ENCODE results near the gene OR10AD1.
"Not testable (repeated sequence)": the region's sequence is repeated elsewhere in the genome, so short reads cannot be mapped to it uniquely, and the experiment has no call there.

Gene OR10AD1

GRCh38 chr12:48165089-48165981, 37.8 kb downstream of the OR10AD1 start:
- Histone ChIP-seq H3K4me1 (ENCODE audit: control insufficient read depth in 5 of 5, insufficient read depth in 5 of 5, low read length in 5 of 5) (peaks cover 0 to 7% (median 2%) of the 10 kb centered on the region in 5 donors), H3K4me3 (ENCODE audit: low read depth in 1 of 5, low read length in 5 of 5) (no peak overlapping the region), H3K9ac (ENCODE audit: low read length in 5 of 5) (no peak overlapping the region), H3K27me3 (ENCODE audit: control insufficient read depth in 5 of 5, insufficient read depth in 4 of 5, low read length in 5 of 5) (peaks cover 0 to 6% (median 0%) of the 10 kb centered on the region in 5 donors), H3K9me3 (ENCODE audit: control insufficient read depth in 5 of 5, low read length in 5 of 5) (no peaks in the 10 kb centered on the region), H3K27ac (ENCODE audit: low read depth, low read length) (no peak overlapping the region), H3K36me3 (ENCODE audit: control insufficient read depth in 5 of 5, insufficient read depth in 5 of 5, low read length in 5 of 5) (no peaks in the 10 kb centered on the region)

GRCh38 chr12:48164451-48164850, 38.6 kb downstream of the OR10AD1 start:
- Histone ChIP-seq H3K27me3 (ENCODE audit: control insufficient read depth in 5 of 5, insufficient read depth in 4 of 5, low read length in 5 of 5) (peaks cover 0 to 6% (median 0%) of the 10 kb centered on the region in 5 donors), H3K9ac (ENCODE audit: low read length in 5 of 5) (no peak overlapping the region), H3K9me3 (ENCODE audit: control insufficient read depth in 5 of 5, low read length in 5 of 5) (no peaks in the 10 kb centered on the region), H3K4me3 (ENCODE audit: low read depth in 1 of 5, low read length in 5 of 5) (no peak overlapping the region), H3K4me1 (ENCODE audit: control insufficient read depth in 5 of 5, insufficient read depth in 5 of 5, low read length in 5 of 5) (peaks cover 0 to 7% (median 2%) of the 10 kb centered on the region in 5 donors), H3K36me3 (ENCODE audit: control insufficient read depth in 5 of 5, insufficient read depth in 5 of 5, low read length in 5 of 5) (no peaks in the 10 kb centered on the region), H3K27ac (ENCODE audit: low read depth, low read length) (no peak overlapping the region)

- Histone ChIP-seq H3K27ac (ENCODE audit: low read depth, low read length) (no peak overlapping the region), H3K9me3 (ENCODE audit: control insufficient read depth in 5 of 5, low read length in 5 of 5) (no peaks in the 10 kb centered on the region), H3K4me1 (ENCODE audit: control insufficient read depth in 5 of 5, insufficient read depth in 5 of 5, low read length in 5 of 5) (peaks cover 0 to 7% (median 2%) of the 10 kb centered on the region in 5 donors), H3K27me3 (ENCODE audit: control insufficient read depth in 5 of 5, insufficient read depth in 4 of 5, low read length in 5 of 5) (peaks cover 0 to 5% (median 0%) of the 10 kb centered on the region in 5 donors), H3K9ac (ENCODE audit: low read length in 5 of 5) (peak overlapping the region in 1 of 5 donors; percentile 4), H3K4me3 (ENCODE audit: low read depth in 1 of 5, low read length in 5 of 5) (no peak overlapping the region), H3K36me3 (ENCODE audit: control insufficient read depth in 5 of 5, insufficient read depth in 5 of 5, low read length in 5 of 5) (no peaks in the 10 kb centered on the region)
Measured at GRCh38 chr12:48163150-48163747, 39.8 kb downstream of the OR10AD1 start.

GRCh38 chr12:48160807-48161206, 42.3 kb downstream of the OR10AD1 start:
- Histone ChIP-seq H3K36me3 (ENCODE audit: control insufficient read depth in 5 of 5, insufficient read depth in 5 of 5, low read length in 5 of 5) (no peaks in the 10 kb centered on the region), H3K9me3 (ENCODE audit: control insufficient read depth in 5 of 5, low read length in 5 of 5) (no peaks in the 10 kb centered on the region), H3K27me3 (ENCODE audit: control insufficient read depth in 5 of 5, insufficient read depth in 4 of 5, low read length in 5 of 5) (peaks cover 0 to 2% (median 0%) of the 10 kb centered on the region in 5 donors), H3K4me3 (ENCODE audit: low read depth in 1 of 5, low read length in 5 of 5) (no peak overlapping the region), H3K4me1 (ENCODE audit: control insufficient read depth in 5 of 5, insufficient read depth in 5 of 5, low read length in 5 of 5) (peaks cover 0 to 22% (median 16%) of the 10 kb centered on the region in 5 donors), H3K9ac (ENCODE audit: low read length in 5 of 5) (peak overlapping the region in 1 of 5 donors; percentile 4), H3K27ac (ENCODE audit: low read depth, low read length) (no peak overlapping the region)

- Histone ChIP-seq H3K9ac (ENCODE audit: low read length in 5 of 5) (no peak overlapping the region), H3K36me3 (ENCODE audit: control insufficient read depth in 5 of 5, insufficient read depth in 5 of 5, low read length in 5 of 5) (no peaks in the 10 kb centered on the region), H3K27ac (ENCODE audit: low read depth, low read length) (no peak overlapping the region), H3K27me3 (ENCODE audit: control insufficient read depth in 5 of 5, insufficient read depth in 4 of 5, low read length in 5 of 5) (no peaks in the 10 kb centered on the region), H3K4me1 (ENCODE audit: control insufficient read depth in 5 of 5, insufficient read depth in 5 of 5, low read length in 5 of 5) (peaks cover 0 to 24% (median 16%) of the 10 kb centered on the region in 5 donors), H3K4me3 (ENCODE audit: low read depth in 1 of 5, low read length in 5 of 5) (no peak overlapping the region), H3K9me3 (ENCODE audit: control insufficient read depth in 5 of 5, low read length in 5 of 5) (no peaks in the 10 kb centered on the region)
Measured at GRCh38 chr12:48160046-48160445, 43.0 kb downstream of the OR10AD1 start.

- no peaks in the 10 kb centered on the region for H3K27me3 ChIP-seq (ENCODE audit: control insufficient read depth in 5 of 5, insufficient read depth in 4 of 5, low read length in 5 of 5)
- no peaks in the 10 kb centered on the region for H3K9me3 ChIP-seq (ENCODE audit: control insufficient read depth in 5 of 5, low read length in 5 of 5)
- H3K4me1 ChIP-seq (ENCODE audit: control insufficient read depth in 5 of 5, insufficient read depth in 5 of 5, low read length in 5 of 5): peaks cover 0 to 22% (median 16%) of the 10 kb centered on the region in 5 donors
- H3K4me3 ChIP-seq (ENCODE audit: low read depth in 1 of 5, low read length in 5 of 5): peak overlapping the region; percentile 73 to 99 (median 97)
- peak overlapping the region; percentile 14 to 89 (median 71) for H3K9ac ChIP-seq (ENCODE audit: low read length in 5 of 5)
- peaks cover 5 to 7% (median 5%) of the 10 kb centered on the region in 5 donors for H3K36me3 ChIP-seq (ENCODE audit: control insufficient read depth in 5 of 5, insufficient read depth in 5 of 5, low read length in 5 of 5)
- peak overlapping the region; percentile 86 for H3K27ac ChIP-seq (ENCODE audit: low read depth, low read length)
Measured at GRCh38 chr12:48157889-48158370, 45.2 kb downstream of the OR10AD1 start.

- peaks cover 8 to 13% (median 10%) of the 10 kb centered on the region in 5 donors for H3K36me3 ChIP-seq (ENCODE audit: control insufficient read depth in 5 of 5, insufficient read depth in 5 of 5, low read length in 5 of 5)
- H3K27ac ChIP-seq (ENCODE audit: low read depth, low read length): peak within 1 kb of the TSS; percentile 86
- peaks cover 0 to 22% (median 16%) of the 10 kb centered on the region in 5 donors for H3K4me1 ChIP-seq (ENCODE audit: control insufficient read depth in 5 of 5, insufficient read depth in 5 of 5, low read length in 5 of 5)
- H3K27me3 ChIP-seq (ENCODE audit: control insufficient read depth in 5 of 5, insufficient read depth in 4 of 5, low read length in 5 of 5): no peaks in the 10 kb centered on the region
- peak within 1 kb of the TSS; percentile 89 to 99 (median 97) for H3K4me3 ChIP-seq (ENCODE audit: low read depth in 1 of 5, low read length in 5 of 5)
- no peaks in the 10 kb centered on the region for H3K9me3 ChIP-seq (ENCODE audit: control insufficient read depth in 5 of 5, low read length in 5 of 5)
- H3K9ac ChIP-seq (ENCODE audit: low read length in 5 of 5): peak within 1 kb of the TSS; percentile 84 to 97 (median 89)
Measured at GRCh38 chr12:48157018-48157888, 45.8 kb downstream of the OR10AD1 start, which contains the start of gene ASB8. ASB8 (minus strand) TSS chr12:48157515; CDS start chr12:48153496, 4,019 bp downstream.

GRCh38 chr12:48156652-48157017, 46.5 kb downstream of the OR10AD1 start:
- Histone ChIP-seq H3K4me1 (ENCODE audit: control insufficient read depth in 5 of 5, insufficient read depth in 5 of 5, low read length in 5 of 5) (peaks cover 0 to 22% (median 16%) of the 10 kb centered on the region in 5 donors), H3K27me3 (ENCODE audit: control insufficient read depth in 5 of 5, insufficient read depth in 4 of 5, low read length in 5 of 5) (no peaks in the 10 kb centered on the region), H3K4me3 (ENCODE audit: low read depth in 1 of 5, low read length in 5 of 5) (peak overlapping the region; percentile 77 to 99 (median 97)), H3K9ac (ENCODE audit: low read length in 5 of 5) (peak overlapping the region; percentile 84 to 97 (median 89)), H3K27ac (ENCODE audit: low read depth, low read length) (peak overlapping the region; percentile 86), H3K36me3 (ENCODE audit: control insufficient read depth in 5 of 5, insufficient read depth in 5 of 5, low read length in 5 of 5) (peaks cover 11 to 19% (median 15%) of the 10 kb centered on the region in 5 donors), H3K9me3 (ENCODE audit: control insufficient read depth in 5 of 5, low read length in 5 of 5) (no peaks in the 10 kb centered on the region)

GRCh38 chr12:48155786-48156185, 47.3 kb downstream of the OR10AD1 start:
- not testable (repeated sequence) for H3K4me3 ChIP-seq (ENCODE audit: low read depth in 1 of 5, low read length in 5 of 5); H3K9me3 ChIP-seq (ENCODE audit: control insufficient read depth in 5 of 5, low read length in 5 of 5); H3K27me3 ChIP-seq (ENCODE audit: control insufficient read depth in 5 of 5, insufficient read depth in 4 of 5, low read length in 5 of 5); H3K9ac ChIP-seq (ENCODE audit: low read length in 5 of 5); H3K27ac ChIP-seq (ENCODE audit: low read depth, low read length)
- Histone ChIP-seq H3K36me3 (ENCODE audit: control insufficient read depth in 5 of 5, insufficient read depth in 5 of 5, low read length in 5 of 5) (peaks cover 19 to 27% (median 24%) of the 10 kb centered on the region in 5 donors), H3K4me1 (ENCODE audit: control insufficient read depth in 5 of 5, insufficient read depth in 5 of 5, low read length in 5 of 5) (peaks cover 0 to 20% (median 16%) of the 10 kb centered on the region in 5 donors)

Data from subcutaneous abdominal adipose tissue (tissue), 5 donors.